NCI-H2227 (cell line): ENCODE measurements around the gene RAB11A.

Source experiments
- DNase-seq: peaks from one replicate; lab custom pipeline; 2025; ENCODE audit not compliant: unreplicated experiment; lab: John Stamatoyannopoulos, UW

Gene RAB11A

DNA sequence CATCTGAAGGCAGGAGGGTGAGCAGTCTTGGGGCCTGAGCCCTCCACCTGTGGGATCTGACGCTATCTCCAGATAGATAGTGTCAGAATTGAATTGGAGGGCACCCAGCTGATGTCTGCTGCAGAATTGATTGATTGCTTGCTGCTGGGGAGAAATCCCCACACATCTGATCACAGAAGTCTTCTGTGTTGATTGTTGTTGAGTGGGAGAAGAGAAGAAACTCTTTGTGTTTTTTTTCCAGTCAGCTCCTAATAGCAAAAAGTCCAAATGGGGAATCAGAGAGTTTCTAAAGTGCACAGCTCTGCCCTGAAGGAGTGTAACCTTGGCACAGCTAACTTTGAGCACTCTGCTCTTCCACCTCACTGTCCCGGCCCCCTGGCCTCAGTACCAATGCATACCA, 66.1 kb downstream of the RAB11A start:
- no peak for DNase-seq

DNA sequence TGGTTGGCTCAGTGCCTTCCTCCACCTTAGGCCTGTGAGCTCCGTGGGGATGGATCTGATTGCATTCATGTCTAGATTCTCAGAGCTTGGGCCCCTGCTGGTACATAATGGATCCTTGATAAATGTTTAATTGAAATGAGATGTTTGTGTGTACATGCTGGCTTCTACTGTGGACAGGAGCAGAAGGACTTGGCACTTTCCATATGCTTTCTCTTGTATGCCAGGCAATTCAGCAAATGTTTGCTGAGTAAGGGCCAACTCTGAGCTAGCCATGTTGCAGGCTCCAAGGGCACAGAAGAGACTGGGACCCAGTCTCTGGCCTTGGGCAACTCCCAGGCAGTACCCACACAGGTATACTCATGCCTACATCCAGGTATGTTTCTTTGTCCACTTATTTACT, 67.0 kb downstream of the RAB11A start:
- DNase-seq, result no peak

DNA sequence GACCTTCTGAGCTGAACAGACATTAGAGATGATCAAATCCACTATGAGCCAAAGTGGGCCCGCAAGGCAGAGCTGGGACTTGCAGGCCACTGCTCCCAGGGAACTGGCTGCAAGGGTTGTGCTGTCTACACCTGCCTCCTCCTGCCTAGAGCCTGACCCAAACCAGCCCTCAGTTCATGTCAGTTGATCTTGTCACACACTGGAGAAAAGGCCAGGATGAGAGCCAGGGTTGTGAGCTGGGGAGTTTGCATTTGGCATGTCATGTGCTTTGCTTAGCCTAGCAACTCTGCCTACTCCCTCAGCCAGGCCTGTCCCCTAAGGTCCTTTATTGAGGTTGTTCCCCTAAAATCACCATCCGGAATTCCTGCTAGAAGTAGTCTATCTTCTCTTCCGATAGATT, 67.8 kb downstream of the RAB11A start:
- DNase-seq, result no peak

DNA sequence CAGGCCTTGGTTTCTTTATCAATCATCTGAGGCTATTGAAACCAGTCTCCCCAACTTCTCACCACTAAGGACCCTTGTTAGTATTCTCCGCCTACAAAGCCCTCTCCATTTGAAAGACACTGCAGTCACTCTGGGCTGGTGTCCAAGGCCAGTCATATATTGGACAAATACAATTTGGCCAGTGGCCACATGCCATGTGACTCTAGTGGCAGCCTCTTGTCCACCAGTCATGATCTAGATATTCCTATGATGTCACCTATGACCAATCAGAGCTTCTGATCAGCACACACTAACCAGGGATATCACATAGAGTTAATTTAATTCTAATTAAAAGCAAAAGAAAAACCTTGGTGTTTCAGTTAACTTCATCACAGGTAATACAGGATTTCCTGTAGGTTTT, 68.2 kb downstream of the RAB11A start:
- DNase-seq, result no peak

DNA sequence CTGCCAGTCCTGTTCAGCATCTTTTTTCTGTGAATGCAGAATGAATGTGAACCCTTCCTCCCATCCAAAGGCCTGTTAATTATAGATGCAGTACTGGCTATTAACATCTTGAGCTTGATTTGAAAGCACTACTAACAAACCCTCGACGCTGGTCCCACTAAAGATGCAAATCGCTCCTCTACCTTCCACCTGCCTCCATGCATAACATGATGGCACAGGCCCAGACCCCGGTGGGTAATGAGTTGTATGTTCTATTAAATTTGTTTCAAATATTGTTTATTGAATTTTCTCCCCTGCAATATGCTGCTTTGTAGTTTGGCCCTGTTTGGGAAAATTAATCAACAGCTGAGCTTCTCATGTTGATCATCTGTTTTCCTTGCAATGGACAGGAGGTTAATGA, 69.3 kb downstream of the RAB11A start:
- no peak for DNase-seq

DNA sequence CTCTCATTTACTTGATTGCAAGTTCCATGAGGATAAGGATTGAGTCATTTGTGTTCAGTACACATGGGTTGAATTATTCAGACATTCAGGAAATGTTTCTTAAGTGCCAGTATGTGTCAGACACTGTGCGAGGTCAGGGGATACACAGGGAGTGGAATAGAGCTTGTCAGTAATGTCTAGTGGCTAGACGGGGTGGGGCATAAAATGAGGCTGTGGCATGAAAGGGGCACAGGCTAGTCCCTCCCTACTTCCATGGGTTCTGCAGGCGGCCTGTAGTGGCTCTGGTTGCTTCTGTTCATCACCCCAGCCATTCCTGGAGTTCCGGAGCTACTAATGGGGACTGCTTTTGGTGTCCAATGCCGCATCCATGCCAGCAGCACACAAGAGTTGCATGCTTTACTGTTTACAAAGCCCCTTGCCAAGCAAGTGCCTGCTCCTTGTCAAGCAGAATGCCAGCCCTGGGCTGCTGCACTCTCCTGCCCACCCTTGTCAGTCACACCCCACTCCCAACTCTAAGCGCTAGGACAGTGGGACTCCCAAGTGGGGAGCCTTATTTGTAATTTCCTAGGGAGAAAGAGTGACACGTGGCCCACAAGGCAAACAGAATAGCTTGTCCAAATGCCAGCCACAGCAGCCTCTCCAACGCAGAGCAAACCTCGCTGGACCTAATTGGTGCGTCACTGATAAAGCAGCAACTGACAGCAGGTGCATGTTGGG, 70.8 kb downstream of the RAB11A start:
- DNase-seq, result no peak

DNA sequence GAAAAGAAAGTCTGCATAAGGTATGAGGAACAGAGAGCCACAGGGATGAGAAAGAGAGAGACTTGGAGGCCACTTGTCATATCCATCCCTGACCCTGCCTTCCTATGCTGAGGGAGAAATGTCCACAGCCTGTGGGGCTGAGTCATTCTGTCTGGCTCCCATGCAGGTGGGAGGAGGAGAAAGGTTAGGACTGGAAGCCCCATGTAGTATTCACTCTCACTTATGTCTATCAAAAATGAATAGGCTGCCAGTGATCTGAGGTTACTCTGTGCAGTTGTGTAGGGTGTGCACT, 71.3 kb downstream of the RAB11A start:
- DNase-seq, result no peak
